SK-N-DZ (cell line): Measurements from ENCODE around the gene RHOT1.
"Not testable (repeated sequence)": the region's sequence is repeated elsewhere in the genome, so short reads cannot be mapped to it uniquely, and the experiment has no call there.

Experiments used
- DNase-seq: peaks from one replicate; pipeline ENCODE4 v3.0.0-alpha.2; 2015; ENCODE audit warnings: low spot score

Gene RHOT1

DNA sequence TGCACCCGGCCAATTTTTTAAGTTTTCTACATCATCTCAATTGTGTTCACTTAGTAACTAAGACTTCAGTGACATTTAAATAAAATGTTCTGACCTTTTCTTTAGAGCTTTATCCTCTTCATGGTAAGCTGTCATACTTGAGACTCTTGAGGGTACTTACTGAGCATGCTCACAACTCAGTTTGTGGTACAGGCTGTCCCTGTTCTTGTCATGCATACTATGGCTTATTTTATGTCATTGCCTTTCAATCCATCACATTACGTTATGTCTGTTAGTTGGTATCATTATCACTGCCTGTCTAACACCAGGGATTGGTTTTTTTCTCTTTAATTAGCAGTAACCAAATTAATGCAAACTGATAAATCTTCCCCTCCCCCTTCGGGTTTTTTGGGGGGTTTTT is 81.4 kb downstream of the RHOT1 start:
- DNase-seq: no peak

DNA sequence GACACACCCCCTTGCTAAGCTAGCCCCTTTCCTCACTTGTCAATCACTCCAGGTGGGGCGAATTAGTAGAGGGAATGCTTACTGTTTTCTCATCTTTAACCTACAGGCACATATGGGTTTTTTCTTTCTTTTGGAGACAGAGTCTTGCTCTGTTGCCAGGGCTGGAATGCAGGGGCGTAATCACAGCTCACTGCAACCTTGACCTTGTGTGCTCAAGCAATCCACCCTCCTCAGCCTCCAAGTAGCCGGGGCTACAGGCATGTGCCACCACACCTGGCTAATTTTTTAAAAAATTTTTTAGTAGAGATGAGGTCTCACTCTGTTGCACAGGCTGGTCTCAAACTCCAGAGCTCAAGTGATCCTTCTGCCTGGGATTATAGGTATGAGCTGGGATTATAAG is 84.6 kb downstream of the RHOT1 start:
- no peak for DNase-seq

- no peak for DNase-seq
Observed at GRCh38 chr17:32227910-32228309, 85.6 kb downstream of the RHOT1 start.

DNA sequence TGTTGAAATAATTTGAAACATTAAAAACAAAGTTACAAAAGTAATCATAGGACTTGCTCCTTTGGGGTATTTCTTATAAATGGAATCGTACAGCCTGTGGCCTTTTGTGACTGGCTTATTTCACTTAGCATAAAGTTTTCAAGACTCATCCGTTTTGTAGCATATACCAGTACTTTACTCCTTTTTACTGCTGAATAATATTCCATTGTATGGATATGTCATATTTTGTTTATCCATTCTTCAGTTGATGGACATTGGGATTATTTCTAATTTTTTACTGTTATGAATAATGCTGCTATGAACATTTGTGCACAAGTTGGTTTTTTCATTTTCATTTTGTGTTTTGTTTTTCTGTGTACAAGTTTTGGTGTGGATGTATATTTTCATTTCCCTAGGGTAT is 93.3 kb downstream of the RHOT1 start:
- DNase-seq: no peak

GRCh38 chr17:32239456-32239855 is 97.2 kb downstream of the RHOT1 start:
- DNase-seq: no peak

GRCh38 chr17:32240750-32241149 is 98.4 kb downstream of the RHOT1 start:
- DNase-seq: no peak

DNA sequence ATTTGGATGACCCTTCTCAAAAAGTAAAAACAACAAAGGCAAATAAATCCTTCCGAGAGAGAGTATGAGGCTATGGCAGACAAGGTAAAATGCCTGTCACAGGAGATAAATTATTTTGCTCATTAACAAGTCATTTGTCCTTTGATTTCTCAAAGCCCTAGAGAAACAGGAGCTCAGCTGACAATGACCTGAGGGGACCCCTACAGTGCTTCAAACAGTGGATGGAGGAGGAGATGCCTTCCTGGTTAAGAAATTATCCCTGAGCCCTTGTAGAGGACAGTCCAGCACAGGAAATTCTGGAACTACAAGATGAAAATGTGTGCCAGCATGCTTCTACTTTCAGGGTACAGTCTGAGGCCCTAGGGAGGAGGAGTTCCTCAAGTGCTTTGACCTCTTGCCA is 99.3 kb downstream of the RHOT1 start:
- no peak for DNase-seq

DNA sequence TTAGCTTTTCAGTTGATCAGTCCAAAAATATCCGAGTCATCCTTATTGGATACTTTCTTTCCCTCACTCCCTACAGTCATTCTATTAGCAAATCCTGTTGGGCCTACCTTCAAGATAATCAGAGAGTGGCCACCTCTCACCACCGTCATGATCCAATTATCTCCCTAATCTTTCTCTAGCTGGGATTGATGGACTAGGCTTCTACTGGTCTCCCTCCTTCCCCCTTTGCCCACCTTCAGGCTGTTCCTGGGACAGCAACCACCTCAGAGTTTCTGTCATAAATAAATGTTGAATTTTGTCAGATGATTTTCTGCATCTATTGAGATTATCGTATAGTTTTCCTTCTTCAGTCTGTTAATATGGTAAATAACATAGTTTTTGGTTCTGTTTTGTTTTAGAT is 107.2 kb downstream of the RHOT1 start:
- no peak for DNase-seq

- DNase-seq: peak; percentile 83
Observed at GRCh38 chr17:32253117-32253611, 110.9 kb downstream of the RHOT1 start.

DNA sequence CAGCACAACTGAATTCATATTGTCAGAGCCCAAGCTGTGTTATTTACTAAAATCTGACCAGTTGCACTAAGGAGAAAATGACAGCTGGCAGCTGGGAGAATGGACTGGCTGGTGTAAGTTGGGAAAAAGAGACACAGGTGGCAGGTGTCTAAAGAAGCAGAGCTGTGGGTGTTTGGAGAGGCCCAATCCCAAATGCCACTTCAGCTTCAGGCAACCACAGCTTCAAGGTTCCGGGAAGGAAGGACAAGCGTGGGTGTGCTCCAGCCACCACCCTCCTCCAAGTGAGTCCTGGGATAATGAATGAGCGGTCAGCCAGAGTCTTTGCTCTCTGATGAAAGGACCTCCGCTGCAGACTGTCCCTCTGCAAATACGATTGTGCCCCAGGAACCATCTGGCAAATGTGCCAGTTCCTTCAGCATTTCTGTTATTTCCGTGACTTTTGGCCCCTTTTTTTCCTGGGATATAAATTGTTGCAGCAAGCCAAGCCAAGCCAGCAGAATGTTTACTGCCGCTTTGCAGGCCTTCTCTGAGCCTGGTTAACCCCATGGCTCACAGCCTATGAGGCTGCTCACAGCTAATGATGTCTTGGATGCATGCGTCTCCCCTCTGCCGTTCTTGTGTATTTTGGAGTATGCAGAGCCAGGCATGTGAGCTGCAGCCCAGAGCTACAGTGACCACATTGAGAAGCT is 113.9 kb downstream of the RHOT1 start:
- no peak for DNase-seq

GRCh38 chr17:32256701-32257019 is 114.4 kb downstream of the RHOT1 start:
- DNase-seq: no peak

DNA sequence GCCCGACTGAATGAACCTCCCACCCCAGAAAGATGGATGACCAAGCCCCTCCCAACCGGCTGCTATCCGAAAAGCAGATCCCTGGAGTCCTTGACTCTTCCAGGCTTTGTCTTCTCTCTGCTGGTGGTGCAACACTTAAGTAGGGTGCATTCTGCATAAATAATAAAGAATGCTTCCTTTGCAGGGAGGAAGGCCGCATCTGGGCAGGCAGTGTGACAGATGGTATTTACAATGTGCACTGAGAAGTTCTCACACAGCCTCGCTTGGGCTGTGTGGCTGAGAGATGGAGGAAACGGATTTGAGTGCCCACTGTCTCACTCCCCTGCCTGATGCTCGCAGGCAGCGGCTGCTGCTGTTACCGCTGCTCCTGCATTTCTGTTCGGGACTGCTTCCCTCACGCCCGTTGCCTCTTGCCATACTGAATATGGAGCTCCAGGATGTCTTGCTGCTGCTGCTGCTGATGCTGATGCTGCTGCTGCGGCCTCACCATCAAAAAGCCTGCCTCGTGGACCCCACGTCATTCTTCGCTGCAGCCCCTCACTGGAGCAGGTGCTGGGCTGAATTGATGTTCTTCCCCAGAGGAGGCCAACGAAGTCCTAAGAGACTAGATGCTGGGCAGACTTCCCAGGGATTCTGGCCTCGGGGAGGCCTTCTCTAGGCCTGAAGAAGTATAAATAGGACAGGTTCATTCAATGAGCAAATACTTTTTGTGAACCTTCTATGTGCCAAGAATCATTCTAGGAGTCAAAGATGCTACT is 116.3 kb downstream of the RHOT1 start:
- peak; percentile 52 for DNase-seq

DNA sequence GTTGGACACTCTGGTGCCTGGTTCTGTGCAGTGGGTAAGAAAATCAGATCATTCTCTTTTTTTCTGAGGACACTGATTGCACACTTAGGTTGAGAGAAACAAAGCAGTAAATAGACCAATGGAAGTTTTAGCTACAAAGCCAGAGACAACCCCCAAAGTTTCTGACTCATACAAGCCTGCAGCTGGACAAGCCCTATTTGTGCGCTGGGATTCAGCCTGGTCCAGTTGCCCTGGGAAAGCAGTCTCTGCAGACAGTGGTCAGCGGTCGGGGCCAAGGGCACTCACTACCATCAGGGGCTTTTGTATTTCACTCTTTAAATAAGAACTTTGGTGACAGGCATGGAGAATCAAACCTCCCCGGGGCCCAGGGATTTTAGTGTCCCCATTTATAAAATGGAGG is 117.3 kb downstream of the RHOT1 start:
- no peak for DNase-seq

DNA sequence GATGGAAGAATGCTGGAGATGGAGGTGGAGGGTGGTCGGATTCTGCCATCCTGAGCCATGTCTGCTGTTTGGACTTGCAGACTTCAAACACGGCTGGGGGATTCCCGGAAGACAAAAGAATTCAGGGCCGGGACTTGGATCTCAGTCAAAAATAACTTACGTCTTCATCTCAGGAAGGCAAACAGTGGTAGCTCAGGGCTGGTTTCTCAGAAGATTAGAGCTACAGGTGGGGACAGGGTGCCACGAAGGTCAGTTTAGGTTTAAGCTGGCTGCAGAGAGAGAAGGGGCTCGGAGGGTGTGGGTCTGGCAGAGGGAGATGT is 119.1 kb downstream of the RHOT1 start:
- no peak for DNase-seq

GRCh38 chr17:32261936-32262510 is 119.7 kb downstream of the RHOT1 start:
- DNase-seq: no peak

DNA sequence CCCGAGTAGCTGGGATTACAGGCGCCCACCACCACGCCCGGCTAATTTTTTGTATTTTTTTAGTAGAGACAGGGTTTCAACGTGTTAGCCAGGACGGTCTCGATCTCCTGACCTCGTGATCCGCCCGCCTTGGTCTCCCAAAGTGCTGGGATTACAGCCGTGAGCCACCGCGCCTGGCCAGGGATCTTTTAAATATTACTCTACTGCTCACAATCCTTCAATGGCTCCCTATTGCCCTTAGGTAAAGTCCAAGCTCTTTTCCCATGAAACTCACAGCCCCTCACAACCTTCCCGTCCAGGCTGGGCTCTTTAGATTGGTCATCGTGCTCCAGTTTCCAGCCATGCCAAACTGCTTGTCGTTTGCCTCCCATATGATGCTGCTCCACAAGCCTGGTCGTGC is 121.2 kb downstream of the RHOT1 start:
- DNase-seq: not testable (repeated sequence)

DNA sequence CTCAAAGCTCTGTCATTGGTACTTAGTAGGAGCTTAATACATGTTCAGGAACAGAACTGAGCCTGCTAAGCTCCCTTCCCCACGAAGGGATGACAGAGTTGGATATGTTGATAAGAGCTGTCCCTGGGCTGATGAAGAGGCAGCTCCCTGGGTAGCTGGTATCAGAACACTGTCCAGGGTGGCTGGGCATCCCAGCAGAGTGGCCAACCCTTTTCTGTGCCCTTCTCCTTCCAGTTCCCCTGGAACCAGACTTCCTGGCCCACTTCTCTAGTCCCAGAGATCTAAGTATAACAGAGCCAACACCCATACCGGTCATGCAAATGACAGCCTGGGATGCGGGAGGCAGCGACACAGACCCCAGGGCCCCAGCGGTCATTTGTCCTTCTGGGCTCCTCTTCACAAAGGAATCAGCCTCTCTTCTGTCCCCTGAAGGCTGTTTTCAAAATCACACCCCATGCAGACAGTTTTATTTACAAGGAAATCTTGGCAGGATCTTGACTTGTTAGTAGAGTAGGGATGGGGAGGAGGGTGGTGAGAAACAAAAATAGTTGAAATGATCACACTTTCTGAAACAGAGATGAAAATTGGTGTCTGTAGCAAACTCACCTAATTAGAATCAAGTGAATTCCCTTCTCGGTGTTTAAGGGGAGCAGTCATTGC is 122.0 kb downstream of the RHOT1 start:
- DNase-seq: no peak

- no peak for DNase-seq
Observed at GRCh38 chr17:32264823-32265191, 122.5 kb downstream of the RHOT1 start.

- no peak for DNase-seq
Observed at GRCh38 chr17:32265192-32265923, 123.1 kb downstream of the RHOT1 start, which contains the start of gene RHBDL3. RHBDL3 (plus strand) TSS chr17:32265832; CDS start chr17:32266190, 358 bp downstream.

- no peak for DNase-seq
Observed at GRCh38 chr17:32266051-32266388, 123.7 kb downstream of the RHOT1 start.

DNA sequence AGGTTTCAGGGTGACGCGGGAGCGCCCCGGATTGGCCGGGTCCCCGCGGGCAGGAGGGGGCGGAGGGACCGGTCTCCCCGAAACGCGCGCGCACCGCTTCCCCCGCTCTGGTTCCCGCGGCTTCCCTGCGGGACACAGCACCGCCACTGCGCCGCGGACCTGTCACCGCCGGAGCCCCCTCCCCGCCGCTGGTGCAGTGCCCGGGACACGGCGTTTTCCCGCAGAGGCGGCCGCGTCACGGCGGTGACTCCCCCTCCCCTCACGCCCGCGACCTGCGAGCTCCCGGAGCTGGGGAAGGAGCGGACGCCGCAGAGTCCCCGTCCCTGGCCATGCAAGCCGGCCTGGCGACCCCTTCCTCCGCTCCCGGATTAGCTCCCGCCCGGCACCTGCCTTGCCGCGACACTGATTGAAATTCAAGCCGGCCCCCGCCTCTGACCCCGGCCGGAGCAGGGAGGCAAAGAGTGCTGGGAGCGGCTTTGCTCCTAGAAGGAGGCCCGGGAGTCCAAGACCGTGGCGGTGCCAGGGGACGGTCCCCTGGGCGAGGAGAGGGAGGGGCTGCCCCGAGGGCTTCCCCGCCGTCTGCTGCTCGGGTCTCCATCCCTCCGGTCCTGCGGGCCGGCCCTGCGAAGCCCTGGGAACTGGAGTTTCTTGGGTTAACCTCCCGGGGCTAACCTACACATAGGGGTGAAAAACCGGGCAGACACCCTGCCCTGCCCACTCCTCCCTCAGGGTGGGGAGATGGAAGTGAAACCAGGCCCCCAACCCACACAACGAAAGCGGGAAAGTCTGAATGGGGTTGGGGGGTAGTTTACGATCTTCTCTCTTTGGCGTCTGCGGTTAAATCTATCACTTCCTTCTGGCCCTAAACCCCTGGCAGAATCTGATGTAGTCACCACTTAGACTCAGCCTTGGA is 124.3 kb downstream of the RHOT1 start:
- no peak for DNase-seq
